Fibroblast of villous mesenchyme (primary cell): ENCODE results near the gene NDST3. TPM values are rescaled to one million over a fixed set of nuclear protein-coding genes. Genes with fewer than 3 reads are reported as not detected.
A peak's percentile ranks its signal among the peaks of the same experiment; 100 is the strongest.

Source experiments
- DNase-seq: peaks from one replicate; pipeline ENCODE4 v3.0.0-alpha.2; 2010; ENCODE audit warnings: low read depth
- H3K4me3 ChIP-seq: 2 replicates; pipeline ENCODE4 v1.5.1; 2011; ENCODE audit warnings: low read depth, mild to moderate bottlenecking, low read length
- total RNA-seq: library from RNA; depleted of rRNA; stranded (reverse); fragments of >200 nt; gene quantifications from 2 replicates; pipeline ENCODE4 v1.2.3, GENCODE V29; 2012
- TF ChIP-seq, protein P1 (sequence below): IDR thresholded peaks from 2 replicates; pipeline ENCODE4 v1.5.1; 2012; ENCODE audit warnings: low read depth, mild to moderate bottlenecking, low read length; ENCODE audit not compliant: insufficient read depth

The NDST3 gene
- total RNA-seq, 1 donor = under 0.01 TPM

DNA sequence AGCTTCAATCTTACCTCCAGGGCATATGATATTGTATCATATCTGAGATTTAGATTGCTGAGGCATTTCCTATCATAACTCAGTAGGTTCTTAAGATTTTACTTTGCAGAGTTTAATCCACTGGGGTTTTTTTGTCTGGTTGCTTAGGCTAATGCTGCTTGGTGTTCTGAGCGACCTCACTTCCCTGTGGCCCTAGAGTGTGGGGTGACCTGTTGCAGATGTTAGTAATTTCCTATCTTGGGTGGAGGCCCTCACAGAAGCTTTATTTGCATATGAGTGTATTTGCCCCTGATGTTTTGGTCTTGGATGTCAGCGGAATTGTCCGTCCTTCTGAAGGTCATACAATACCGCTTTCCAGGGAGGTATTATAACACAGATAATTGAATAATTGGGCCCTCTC, 137.1 kb downstream of the NDST3 start:
- H3K4me3 ChIP-seq = no peak overlapping the region
- peak; percentile 41 for DNase-seq
- TF ChIP-seq, protein P1, sequence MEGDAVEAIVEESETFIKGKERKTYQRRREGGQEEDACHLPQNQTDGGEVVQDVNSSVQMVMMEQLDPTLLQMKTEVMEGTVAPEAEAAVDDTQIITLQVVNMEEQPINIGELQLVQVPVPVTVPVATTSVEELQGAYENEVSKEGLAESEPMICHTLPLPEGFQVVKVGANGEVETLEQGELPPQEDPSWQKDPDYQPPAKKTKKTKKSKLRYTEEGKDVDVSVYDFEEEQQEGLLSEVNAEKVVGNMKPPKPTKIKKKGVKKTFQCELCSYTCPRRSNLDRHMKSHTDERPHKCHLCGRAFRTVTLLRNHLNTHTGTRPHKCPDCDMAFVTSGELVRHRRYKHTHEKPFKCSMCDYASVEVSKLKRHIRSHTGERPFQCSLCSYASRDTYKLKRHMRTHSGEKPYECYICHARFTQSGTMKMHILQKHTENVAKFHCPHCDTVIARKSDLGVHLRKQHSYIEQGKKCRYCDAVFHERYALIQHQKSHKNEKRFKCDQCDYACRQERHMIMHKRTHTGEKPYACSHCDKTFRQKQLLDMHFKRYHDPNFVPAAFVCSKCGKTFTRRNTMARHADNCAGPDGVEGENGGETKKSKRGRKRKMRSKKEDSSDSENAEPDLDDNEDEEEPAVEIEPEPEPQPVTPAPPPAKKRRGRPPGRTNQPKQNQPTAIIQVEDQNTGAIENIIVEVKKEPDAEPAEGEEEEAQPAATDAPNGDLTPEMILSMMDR = no peak

DNA sequence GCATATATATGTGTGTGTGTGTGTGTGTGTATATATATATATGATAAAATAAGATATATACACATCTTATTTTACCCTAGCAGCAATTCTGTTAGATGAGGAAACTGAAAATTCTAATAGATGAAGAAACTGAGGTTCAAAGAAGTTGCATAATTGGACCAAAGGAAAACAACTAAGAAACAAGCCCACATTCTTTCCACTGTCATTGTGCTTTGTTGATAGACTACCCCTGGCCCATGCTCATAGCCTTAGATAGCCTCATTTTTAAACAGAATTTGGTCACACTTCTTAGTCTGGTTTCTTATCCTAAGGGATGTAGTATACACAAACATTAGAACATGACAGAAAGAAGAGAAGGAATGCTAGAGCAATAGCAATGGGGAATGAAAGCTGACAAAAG, 138.8 kb downstream of the NDST3 start:
- TF ChIP-seq, protein P1 = no peak
- peak; percentile 33 for DNase-seq

DNA sequence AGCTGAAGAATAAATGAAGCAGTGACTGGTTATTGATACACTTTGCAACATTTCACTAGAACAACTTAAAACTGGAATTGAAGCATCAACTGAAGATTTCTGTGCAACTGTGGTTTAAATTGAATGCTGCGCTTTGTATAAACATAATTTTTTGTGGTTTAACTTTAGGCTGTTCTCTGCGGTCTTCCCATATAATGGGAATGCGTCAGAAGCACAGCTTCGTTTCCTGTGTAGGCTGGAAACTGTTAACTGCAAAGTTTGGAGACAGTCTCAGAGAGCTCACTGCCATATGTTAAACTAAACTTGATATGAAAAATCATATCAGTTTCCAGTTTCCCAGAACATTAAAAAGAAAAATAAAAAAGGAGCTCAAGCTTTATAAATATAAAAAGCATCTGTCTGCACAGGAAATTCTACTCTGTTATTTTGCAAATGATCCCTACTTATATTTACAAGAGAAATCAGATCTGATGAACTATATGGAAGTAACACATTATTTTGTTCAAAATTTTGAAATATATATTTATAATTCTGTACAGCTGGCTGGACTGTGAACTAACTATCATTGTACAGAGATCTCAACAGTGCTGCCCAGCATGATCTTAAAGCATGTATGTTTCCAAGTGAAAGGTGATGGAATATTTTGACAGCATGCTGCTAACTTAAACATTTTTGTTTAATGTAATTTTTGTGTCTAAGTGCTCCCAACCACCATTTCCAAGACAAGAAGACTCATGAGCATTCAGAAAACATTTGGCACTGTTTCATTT, 139.9 kb downstream of the NDST3 start:
- TF ChIP-seq, protein P1 = no peak
- no peak overlapping the region for H3K4me3 ChIP-seq
- DNase-seq = peak; percentile 93

More for the DNA sequence above, 138.8 kb downstream of the NDST3 start:
- no peak overlapping the region for H3K4me3 ChIP-seq

DNA sequence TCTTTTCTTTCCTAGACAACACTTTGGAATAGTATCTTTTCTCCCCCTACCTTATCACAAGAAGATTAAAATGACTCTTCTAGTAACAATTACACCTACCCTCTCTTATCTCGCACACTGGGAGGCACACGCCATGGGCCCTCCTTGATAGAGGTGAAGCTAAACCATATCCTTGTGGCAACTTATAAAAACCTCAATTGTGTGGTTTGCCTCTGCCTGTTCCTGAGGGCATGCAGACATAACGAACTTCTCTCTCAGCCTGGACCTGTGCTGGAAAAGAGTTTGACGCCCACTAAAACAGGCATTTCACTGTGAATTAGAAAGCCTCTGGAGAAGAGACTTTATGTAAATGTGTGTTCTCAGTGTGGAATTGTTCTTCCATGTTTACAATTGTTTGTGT, 141.2 kb downstream of the NDST3 start:
- DNase-seq = no peak
- H3K4me3 ChIP-seq = no peak overlapping the region
- TF ChIP-seq, protein P1 = no peak

DNA sequence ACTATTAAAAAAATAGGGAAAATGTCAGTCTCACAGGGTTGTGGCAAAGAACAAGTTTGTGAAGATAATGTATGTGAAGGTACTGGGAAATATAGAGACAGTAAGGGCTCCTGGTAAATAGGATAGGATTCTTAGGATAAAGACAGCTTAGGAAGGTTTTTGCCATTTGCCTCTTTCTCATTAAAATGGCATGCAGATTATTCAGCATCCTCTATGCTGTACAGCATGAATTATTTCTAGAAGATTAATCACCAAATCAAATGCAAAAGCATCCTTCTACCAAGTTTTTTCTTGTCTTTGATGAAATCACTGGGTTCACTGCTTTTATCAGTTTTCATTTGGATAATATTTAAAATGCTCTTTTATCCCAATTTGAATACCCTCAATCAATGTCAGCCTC, 142.8 kb downstream of the NDST3 start:
- TF ChIP-seq, protein P1 = no peak
- H3K4me3 ChIP-seq = no peak overlapping the region
- no peak for DNase-seq

DNA sequence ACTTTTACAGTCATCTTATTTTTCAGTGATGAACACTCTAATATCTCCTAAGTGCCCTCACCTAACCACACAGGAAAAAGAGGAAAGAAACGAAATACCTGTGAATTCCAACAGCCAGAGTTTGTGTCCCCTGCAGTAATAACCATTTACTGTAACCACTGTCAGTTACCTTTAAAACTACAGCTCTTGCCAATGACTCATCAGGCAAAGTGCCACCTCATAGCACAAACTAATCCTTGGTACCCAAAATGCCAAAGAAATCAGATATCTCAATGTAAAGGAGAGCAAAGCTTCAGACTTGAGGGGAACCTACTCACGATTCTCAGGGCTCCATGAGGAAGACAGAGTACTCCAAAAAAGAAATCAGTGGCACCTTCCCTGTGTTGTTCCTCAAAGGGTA, 146.5 kb downstream of the NDST3 start:
- TF ChIP-seq, protein P1 = no peak
- H3K4me3 ChIP-seq = no peak overlapping the region
- DNase-seq = no peak

DNA sequence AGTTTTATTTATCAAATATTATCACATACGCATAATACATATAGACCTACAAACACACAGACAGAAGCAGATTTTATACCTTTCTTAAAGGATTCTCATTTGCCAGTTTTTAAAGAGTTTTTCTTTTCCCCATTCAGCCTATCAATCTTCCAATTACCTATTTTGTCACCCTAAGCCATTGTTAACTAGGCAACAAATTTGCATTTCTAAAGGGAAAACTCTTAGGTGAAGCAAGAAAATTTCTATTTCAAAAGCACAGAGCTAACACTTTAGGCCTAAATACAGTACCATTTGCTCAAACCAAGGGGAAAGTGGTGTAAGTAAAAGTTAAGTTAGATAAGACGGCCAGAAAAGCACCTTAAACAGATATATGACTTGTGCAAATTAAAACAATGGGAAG, 156.6 kb downstream of the NDST3 start:
- no peak overlapping the region for H3K4me3 ChIP-seq
- TF ChIP-seq, protein P1 = no peak
- DNase-seq = no peak
